HEK293 (cell line): Measurements from ENCODE around the gene PPP1R3G.

Experiments used
- CTCF ChIA-PET: fragments of 350-600 bp; formaldehyde crosslinking; extraction: SDS; loops from one replicate; lab custom pipeline; 2021; ENCODE audit warnings: antibody characterized with exemption; lab: Yijun Ruan, JAX
- POLR2A ChIA-PET: fragments of 300-600 bp; formaldehyde crosslinking; extraction: SDS; loops from one replicate; lab custom pipeline; 2020; ENCODE audit warnings: antibody characterized with exemption, inconsistent platforms; lab: Yijun Ruan, JAX
- H3K27ac ChIP-seq: fragments of 200-500 bp; sonication (Bioruptor generic); 2 replicates; pipeline ENCODE4 v1.5.1; 2014; ENCODE audit warnings: low read depth, low read length, control low read depth, inconsistent platforms; ENCODE audit errors: extremely low read depth
- H3K36me3 ChIP-seq, 2 experiments: fragments of 200-500 bp in 1 of 2; sonication (Bioruptor generic) in 1 of 2; 1 replicate in 1 of 2; 2 replicates in 1 of 2; pipeline ENCODE4 v1.5.1; 2014 to 2017; ENCODE audit warnings: inconsistent platforms in 2 of 2, low read length in 2 of 2; ENCODE audit not compliant: control insufficient read depth in 2 of 2, insufficient read depth in 1 of 2
- H3K4me1 ChIP-seq: fragments of 200-500 bp; sonication (Bioruptor generic); 2 replicates; pipeline ENCODE4 v1.5.1; 2014; ENCODE audit warnings: mild to moderate bottlenecking, low read length, inconsistent platforms; ENCODE audit not compliant: control insufficient read depth, insufficient read depth
- H3K4me3 ChIP-seq: 2 replicates; pipeline ENCODE4 v1.5.1; 2011; ENCODE audit warnings: low read depth, mild to moderate bottlenecking, control low read depth, low read length, moderate library complexity
- H3K9me3 ChIP-seq: fragments of 200-500 bp; sonication (Bioruptor generic); 2 replicates; pipeline ENCODE4 v1.5.1; 2014; ENCODE audit warnings: low read depth, low read length, inconsistent platforms; ENCODE audit not compliant: control insufficient read depth, insufficient read depth
- GFI1B ChIP-seq: fragments of 450-650 bp; formaldehyde crosslinking; IDR thresholded peaks from 2 replicates; pipeline ENCODE4 v1.5.1; 2016; ENCODE audit warnings: missing biosample characterization, missing genetic modification characterization
- KLF1 ChIP-seq: fragments of 450-650 bp; formaldehyde crosslinking; IDR thresholded peaks from 2 replicates; pipeline ENCODE4 v1.5.1; 2016; ENCODE audit warnings: missing biosample characterization, missing genetic modification characterization
- KLF7 ChIP-seq: fragments of 450-650 bp; formaldehyde crosslinking; IDR thresholded peaks from 2 replicates; pipeline ENCODE4 v1.5.1; 2016; ENCODE audit warnings: missing biosample characterization, missing genetic modification characterization, borderline replicate concordance
- SCRT2 ChIP-seq: fragments of 450-650 bp; formaldehyde crosslinking; IDR thresholded peaks from 2 replicates; pipeline ENCODE4 v1.5.1; 2016; ENCODE audit warnings: missing biosample characterization, missing genetic modification characterization
- ZNF24 ChIP-seq: fragments of 450-650 bp; formaldehyde crosslinking; IDR thresholded peaks from 2 replicates; pipeline ENCODE4 v1.5.1; 2016; ENCODE audit warnings: missing biosample characterization, missing genetic modification characterization
- ZNF266 ChIP-seq: fragments of 450-650 bp; formaldehyde crosslinking; IDR thresholded peaks from 2 replicates; pipeline ENCODE4 v1.5.1; 2016; ENCODE audit warnings: missing biosample characterization, missing genetic modification characterization, low read depth
- ZNF335 ChIP-seq: fragments of 450-650 bp; formaldehyde crosslinking; conservative IDR thresholded peaks from 2 replicates; pipeline ENCODE4 v1.5.1; 2016; ENCODE audit warnings: missing biosample characterization, missing genetic modification characterization
- ZNF394 ChIP-seq: fragments of 450-650 bp; formaldehyde crosslinking; IDR thresholded peaks from 2 replicates; pipeline ENCODE4 v1.5.1; 2016; ENCODE audit warnings: missing biosample characterization, missing genetic modification characterization, mild to moderate bottlenecking, moderate library complexity, borderline replicate concordance
- ZNF501 ChIP-seq: fragments of 450-650 bp; formaldehyde crosslinking; IDR thresholded peaks from 2 replicates; pipeline ENCODE4 v1.5.1; 2016; ENCODE audit warnings: missing biosample characterization, missing genetic modification characterization
- ZNF596 ChIP-seq: fragments of 450-650 bp; IDR thresholded peaks from 2 replicates; pipeline ENCODE4 v1.5.0; 2018; ENCODE audit warnings: missing biosample characterization, mild to moderate bottlenecking, missing genetic modification characterization, moderate library complexity
- ZSCAN16 ChIP-seq: fragments of 450-650 bp; formaldehyde crosslinking; IDR thresholded peaks from 2 replicates; pipeline ENCODE4 v1.5.1; 2016; ENCODE audit warnings: missing biosample characterization, missing genetic modification characterization
- TF ChIP-seq, protein P1 (sequence below): fragments of 450-650 bp; formaldehyde crosslinking; IDR thresholded peaks from 2 replicates; pipeline ENCODE4 v1.5.1; 2017; ENCODE audit warnings: missing biosample characterization, missing genetic modification characterization
- TF ChIP-seq, protein P2 (sequence below): fragments of 450-650 bp; formaldehyde crosslinking; IDR thresholded peaks from 2 replicates; pipeline ENCODE4 v1.5.1; 2017; ENCODE audit warnings: missing biosample characterization, missing genetic modification characterization
- TF ChIP-seq, protein P3 (sequence below): fragments of 450-650 bp; formaldehyde crosslinking; IDR thresholded peaks from 2 replicates; pipeline ENCODE4 v1.5.1; 2016; ENCODE audit warnings: missing biosample characterization, missing genetic modification characterization
- TF ChIP-seq, protein P4 (sequence below): fragments of 450-650 bp; formaldehyde crosslinking; IDR thresholded peaks from 2 replicates; pipeline ENCODE4 v1.5.1; 2016; ENCODE audit warnings: missing biosample characterization, missing genetic modification characterization
- TF ChIP-seq, protein P5 (sequence below): fragments of 450-650 bp; formaldehyde crosslinking; IDR thresholded peaks from 2 replicates; pipeline ENCODE4 v1.5.1; 2016; ENCODE audit warnings: missing biosample characterization, missing genetic modification characterization

PPP1R3G gene

DNA sequence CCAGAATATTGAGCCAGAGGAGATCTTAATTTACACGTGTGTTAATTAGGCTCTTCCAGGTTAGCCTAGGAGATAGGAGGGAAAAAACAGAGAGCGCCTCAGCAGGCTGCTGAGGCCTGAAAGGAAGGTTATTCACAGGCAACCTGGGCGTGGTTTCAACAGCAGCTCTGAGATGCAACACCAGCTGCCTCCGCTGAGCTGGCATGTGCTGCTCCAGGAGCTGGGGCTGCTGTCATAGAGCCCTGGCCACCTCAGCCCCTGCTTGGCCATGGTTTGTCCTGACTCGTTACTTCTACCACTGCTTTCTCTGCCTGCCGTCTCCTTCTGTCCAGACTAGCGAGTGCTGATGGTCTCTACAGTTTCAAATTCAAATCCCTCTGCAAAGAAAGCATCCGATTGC, 48.9 kb upstream of the PPP1R3G start:
- H3K4me1 ChIP-seq, result no peaks in the 10 kb centered on the region
- TF ChIP-seq ZNF394 (tag by site-specific recombination) (no peak), ZNF24 (tag by site-specific recombination) (no peak), ZNF335 (tag by site-specific recombination) (peak; percentile 42; the same call in 1 of the 2 replicates), GFI1B (no peak), ZNF501 (no peak)
- TF ChIP-seq, protein P1, sequence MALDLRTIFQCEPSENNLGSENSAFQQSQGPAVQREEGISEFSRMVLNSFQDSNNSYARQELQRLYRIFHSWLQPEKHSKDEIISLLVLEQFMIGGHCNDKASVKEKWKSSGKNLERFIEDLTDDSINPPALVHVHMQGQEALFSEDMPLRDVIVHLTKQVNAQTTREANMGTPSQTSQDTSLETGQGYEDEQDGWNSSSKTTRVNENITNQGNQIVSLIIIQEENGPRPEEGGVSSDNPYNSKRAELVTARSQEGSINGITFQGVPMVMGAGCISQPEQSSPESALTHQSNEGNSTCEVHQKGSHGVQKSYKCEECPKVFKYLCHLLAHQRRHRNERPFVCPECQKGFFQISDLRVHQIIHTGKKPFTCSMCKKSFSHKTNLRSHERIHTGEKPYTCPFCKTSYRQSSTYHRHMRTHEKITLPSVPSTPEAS (tag by site-specific recombination), result no peak
- TF ChIP-seq, protein P2, sequence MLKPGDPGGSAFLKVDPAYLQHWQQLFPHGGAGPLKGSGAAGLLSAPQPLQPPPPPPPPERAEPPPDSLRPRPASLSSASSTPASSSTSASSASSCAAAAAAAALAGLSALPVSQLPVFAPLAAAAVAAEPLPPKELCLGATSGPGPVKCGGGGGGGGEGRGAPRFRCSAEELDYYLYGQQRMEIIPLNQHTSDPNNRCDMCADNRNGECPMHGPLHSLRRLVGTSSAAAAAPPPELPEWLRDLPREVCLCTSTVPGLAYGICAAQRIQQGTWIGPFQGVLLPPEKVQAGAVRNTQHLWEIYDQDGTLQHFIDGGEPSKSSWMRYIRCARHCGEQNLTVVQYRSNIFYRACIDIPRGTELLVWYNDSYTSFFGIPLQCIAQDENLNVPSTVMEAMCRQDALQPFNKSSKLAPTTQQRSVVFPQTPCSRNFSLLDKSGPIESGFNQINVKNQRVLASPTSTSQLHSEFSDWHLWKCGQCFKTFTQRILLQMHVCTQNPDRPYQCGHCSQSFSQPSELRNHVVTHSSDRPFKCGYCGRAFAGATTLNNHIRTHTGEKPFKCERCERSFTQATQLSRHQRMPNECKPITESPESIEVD (tag by site-specific recombination), result no peak
- TF ChIP-seq, protein P3, sequence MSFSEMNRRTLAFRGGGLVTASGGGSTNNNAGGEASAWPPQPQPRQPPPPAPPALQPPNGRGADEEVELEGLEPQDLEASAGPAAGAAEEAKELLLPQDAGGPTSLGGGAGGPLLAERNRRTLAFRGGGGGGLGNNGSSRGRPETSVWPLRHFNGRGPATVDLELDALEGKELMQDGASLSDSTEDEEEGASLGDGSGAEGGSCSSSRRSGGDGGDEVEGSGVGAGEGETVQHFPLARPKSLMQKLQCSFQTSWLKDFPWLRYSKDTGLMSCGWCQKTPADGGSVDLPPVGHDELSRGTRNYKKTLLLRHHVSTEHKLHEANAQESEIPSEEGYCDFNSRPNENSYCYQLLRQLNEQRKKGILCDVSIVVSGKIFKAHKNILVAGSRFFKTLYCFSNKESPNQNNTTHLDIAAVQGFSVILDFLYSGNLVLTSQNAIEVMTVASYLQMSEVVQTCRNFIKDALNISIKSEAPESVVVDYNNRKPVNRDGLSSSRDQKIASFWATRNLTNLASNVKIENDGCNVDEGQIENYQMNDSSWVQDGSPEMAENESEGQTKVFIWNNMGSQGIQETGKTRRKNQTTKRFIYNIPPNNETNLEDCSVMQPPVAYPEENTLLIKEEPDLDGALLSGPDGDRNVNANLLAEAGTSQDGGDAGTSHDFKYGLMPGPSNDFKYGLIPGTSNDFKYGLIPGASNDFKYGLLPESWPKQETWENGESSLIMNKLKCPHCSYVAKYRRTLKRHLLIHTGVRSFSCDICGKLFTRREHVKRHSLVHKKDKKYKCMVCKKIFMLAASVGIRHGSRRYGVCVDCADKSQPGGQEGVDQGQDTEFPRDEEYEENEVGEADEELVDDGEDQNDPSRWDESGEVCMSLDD (tag by site-specific recombination), result no peak
- ChIA-PET CTCF (interaction anchor here (0.6 to 1.0 kb wide), 2 partner anchors 10 to 22 kb away, joined by 3 to 4 read pairs; no protein-coding TSS in a partner anchor), POLR2A (no interaction called here)
- H3K27ac ChIP-seq, result no peak overlapping the region
- no peak overlapping the region for H3K4me3 ChIP-seq
- H3K9me3 ChIP-seq, result no peaks in the 10 kb centered on the region
- H3K36me3 ChIP-seq, result no peaks in the 10 kb centered on the region

DNA sequence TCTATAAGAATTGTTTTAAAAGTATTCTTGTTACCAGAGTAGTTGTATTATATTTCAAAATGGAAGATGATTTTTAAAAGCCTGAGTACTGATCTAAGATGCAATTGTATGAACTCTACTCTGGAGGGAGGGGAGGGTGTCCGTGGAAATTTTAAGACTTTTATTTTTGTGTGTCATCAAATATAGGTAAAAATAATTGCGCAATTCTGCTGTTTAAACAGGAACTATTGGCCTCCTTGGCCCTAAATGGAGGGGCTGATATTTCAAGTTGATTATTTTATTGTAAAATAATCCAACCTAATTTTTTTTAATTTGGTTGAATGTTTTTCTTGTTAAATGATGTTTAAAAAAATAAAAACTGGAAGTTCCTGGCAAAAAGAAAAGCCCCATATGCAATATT, 43.2 kb upstream of the PPP1R3G start:
- no peak for TF ChIP-seq KLF1 (tag by site-specific recombination)
- no peak for TF ChIP-seq ZNF596 (tag by site-specific recombination)
- TF ChIP-seq, protein P4, sequence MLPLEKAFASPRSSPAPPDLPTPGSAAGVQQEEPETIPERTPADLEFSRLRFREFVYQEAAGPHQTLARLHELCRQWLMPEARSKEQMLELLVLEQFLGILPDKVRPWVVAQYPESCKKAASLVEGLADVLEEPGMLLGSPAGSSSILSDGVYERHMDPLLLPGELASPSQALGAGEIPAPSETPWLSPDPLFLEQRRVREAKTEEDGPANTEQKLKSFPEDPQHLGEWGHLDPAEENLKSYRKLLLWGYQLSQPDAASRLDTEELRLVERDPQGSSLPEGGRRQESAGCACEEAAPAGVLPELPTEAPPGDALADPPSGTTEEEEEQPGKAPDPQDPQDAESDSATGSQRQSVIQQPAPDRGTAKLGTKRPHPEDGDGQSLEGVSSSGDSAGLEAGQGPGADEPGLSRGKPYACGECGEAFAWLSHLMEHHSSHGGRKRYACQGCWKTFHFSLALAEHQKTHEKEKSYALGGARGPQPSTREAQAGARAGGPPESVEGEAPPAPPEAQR (tag by site-specific recombination), result no peak
- no peak for TF ChIP-seq ZSCAN16
- TF ChIP-seq ZNF266 (tag by site-specific recombination), result no peak
- TF ChIP-seq KLF7 (tag by site-specific recombination), result no peak
- TF ChIP-seq SCRT2 (tag by site-specific recombination), result no peak
- TF ChIP-seq, protein P5, sequence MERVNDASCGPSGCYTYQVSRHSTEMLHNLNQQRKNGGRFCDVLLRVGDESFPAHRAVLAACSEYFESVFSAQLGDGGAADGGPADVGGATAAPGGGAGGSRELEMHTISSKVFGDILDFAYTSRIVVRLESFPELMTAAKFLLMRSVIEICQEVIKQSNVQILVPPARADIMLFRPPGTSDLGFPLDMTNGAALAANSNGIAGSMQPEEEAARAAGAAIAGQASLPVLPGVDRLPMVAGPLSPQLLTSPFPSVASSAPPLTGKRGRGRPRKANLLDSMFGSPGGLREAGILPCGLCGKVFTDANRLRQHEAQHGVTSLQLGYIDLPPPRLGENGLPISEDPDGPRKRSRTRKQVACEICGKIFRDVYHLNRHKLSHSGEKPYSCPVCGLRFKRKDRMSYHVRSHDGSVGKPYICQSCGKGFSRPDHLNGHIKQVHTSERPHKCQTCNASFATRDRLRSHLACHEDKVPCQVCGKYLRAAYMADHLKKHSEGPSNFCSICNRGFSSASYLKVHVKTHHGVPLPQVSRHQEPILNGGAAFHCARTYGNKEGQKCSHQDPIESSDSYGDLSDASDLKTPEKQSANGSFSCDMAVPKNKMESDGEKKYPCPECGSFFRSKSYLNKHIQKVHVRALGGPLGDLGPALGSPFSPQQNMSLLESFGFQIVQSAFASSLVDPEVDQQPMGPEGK, result no peak
- TF ChIP-seq, protein P2 (tag by site-specific recombination), result no peak
- TF ChIP-seq ZNF501, result no peak
- Histone ChIP-seq H3K36me3 (no peaks in the 10 kb centered on the region), H3K9me3 (no peaks in the 10 kb centered on the region), H3K4me3 (no peak overlapping the region), H3K27ac (no peak overlapping the region), H3K4me1 (no peaks in the 10 kb centered on the region)
- ChIA-PET POLR2A (no interaction called here), CTCF (interaction anchor here (3.3 to 3.5 kb wide), 2 partner anchors 11 to 15 kb away, joined by 11 to 39 read pairs; no protein-coding TSS in a partner anchor)
